OCI-LY7 (cell line): ENCODE data around the gene FBXW7. TPM values are rescaled to one million over a fixed set of nuclear protein-coding genes. Genes with fewer than 3 reads are reported as not detected.
"Not testable (repeated sequence)": the region's sequence is repeated elsewhere in the genome, so short reads cannot be mapped to it uniquely, and the experiment has no call there.

ENCODE experiments used
- BruUV-seq: library from RNA; stranded (reverse); fragments of 400-500 nt; replicated peaks from 2 replicates; lab custom pipeline; 2021; lab: Mats Ljungman, UMichigan
- CTCF ChIA-PET: fragments of 300-600 bp; sonication (Branson Sonifier 250); formaldehyde crosslinking; loops from one replicate; lab custom pipeline; 2022; ENCODE audit warnings: antibody characterized with exemption; ENCODE audit not compliant: unreplicated experiment; lab: Charles Lee
- POLR2A ChIA-PET: fragments of 300-600 bp; sonication (Branson Sonifier 250); formaldehyde crosslinking; loops from one replicate; lab custom pipeline; 2022; ENCODE audit warnings: antibody characterized with exemption; lab: Charles Lee
- DNase-seq: peaks from one replicate; pipeline ENCODE4 v3.0.0-alpha.2; 2015; ENCODE audit warnings: low spot score
- H2AFZ ChIP-seq: fragments of 200-600 bp; sonication (generic), shearing (Covaris generic); 2 replicates; pipeline ENCODE4 v1.6.1; 2014; ENCODE audit warnings: mild to moderate bottlenecking, antibody characterized with exemption, low read length, moderate library complexity
- H3K27ac ChIP-seq: fragments of 200-600 bp; sonication (generic); 2 replicates; pipeline ENCODE4 v1.5.1; 2014; ENCODE audit warnings: mixed run types, low read depth, mild to moderate bottlenecking, moderate library complexity, low read length, inconsistent platforms; ENCODE audit not compliant: poor library complexity, severe bottlenecking
- H3K36me3 ChIP-seq: fragments of 200-600 bp; sonication (generic); 2 replicates; pipeline ENCODE4 v1.6.1; 2014; ENCODE audit warnings: mild to moderate bottlenecking, antibody characterized with exemption, low read length, moderate library complexity, mixed read lengths; ENCODE audit not compliant: insufficient read depth
- H3K4me1 ChIP-seq: fragments of 200-600 bp; sonication (generic); 2 replicates; pipeline ENCODE4 v1.5.1; 2014; ENCODE audit warnings: mild to moderate bottlenecking, low read length; ENCODE audit not compliant: insufficient read depth, poor library complexity, severe bottlenecking
- H3K4me2 ChIP-seq: fragments of 200-600 bp; sonication (generic); 2 replicates; pipeline ENCODE4 v1.6.1; 2014; ENCODE audit warnings: mild to moderate bottlenecking, low read length
- H3K4me3 ChIP-seq: fragments of 200-600 bp; sonication (generic); 2 replicates; pipeline ENCODE4 v1.5.1; 2014; ENCODE audit warnings: mild to moderate bottlenecking, low read depth, low read length; ENCODE audit not compliant: poor library complexity, severe bottlenecking
- H3K79me2 ChIP-seq: fragments of 200-600 bp; sonication (generic); 2 replicates; pipeline ENCODE4 v1.6.1; 2016; ENCODE audit warnings: low read depth, mild to moderate bottlenecking, low read length, moderate library complexity, mixed read lengths; ENCODE audit not compliant: insufficient read depth
- H3K9me2 ChIP-seq: fragments of 200-600 bp; sonication (generic); 2 replicates; pipeline ENCODE4 v1.6.1; 2016; ENCODE audit warnings: mild to moderate bottlenecking, low read length, mixed read lengths; ENCODE audit not compliant: insufficient read depth
- H3K9me3 ChIP-seq: fragments of 200-600 bp; sonication (generic); 2 replicates; pipeline ENCODE4 v1.6.1; 2014; ENCODE audit warnings: mild to moderate bottlenecking, mixed run types, low read length, mixed read lengths
- H4K20me1 ChIP-seq: fragments of 200-600 bp; sonication (generic); 2 replicates; pipeline ENCODE4 v1.6.1; 2014; ENCODE audit warnings: mild to moderate bottlenecking, antibody characterized with exemption, low read length, moderate library complexity, mixed read lengths; ENCODE audit not compliant: insufficient read depth
- CTCF ChIP-seq: fragments of 200-600 bp; sonication (generic); conservative IDR thresholded peaks from 2 replicates; pipeline ENCODE4 v1.5.1; 2014; ENCODE audit warnings: mild to moderate bottlenecking, antibody characterized with exemption, low read length, moderate library complexity, mixed read lengths
- EZH2phosphoT487 ChIP-seq: fragments of 200-600 bp; sonication (generic); IDR thresholded peaks from 2 replicates; pipeline ENCODE4 v1.6.1; 2018; ENCODE audit warnings: low read depth, borderline replicate concordance, mild to moderate bottlenecking, mixed run types, antibody characterized with exemption, low read length, moderate library complexity, mixed read lengths
- intact Hi-C: fragments of 100-400 bp; cut with micrococcal nuclease; formaldehyde crosslinking; loops from one replicate; pipeline ENCODE4 v1.10.0; 2022; ENCODE audit not compliant: unreplicated experiment
- total RNA-seq, 2 experiments: library from RNA; depleted of rRNA in 1 of 2; stranded (reverse); fragments of >200 nt in 1 of 2; shearing (Covaris generic) in 1 of 2; gene quantifications; 2 replicates each; pipeline ENCODE4 v1.2.3, GENCODE V29; 2014 to 2022

Gene FBXW7
- total RNA-seq, 2 experiments from 2014 or later = 58.8 to 102 TPM

GRCh38 chr4:152556834-152557233 lies 20.9 kb upstream of the FBXW7 start:
- H3K9me3 ChIP-seq = no peaks in the 10 kb centered on the region
- peak overlapping the region; percentile 84 for H3K4me2 ChIP-seq
- intact Hi-C loops = no loop called here
- no peaks in the 10 kb centered on the region for H3K79me2 ChIP-seq
- H3K9me2 ChIP-seq = no peaks in the 10 kb centered on the region
- H4K20me1 ChIP-seq = no peaks in the 10 kb centered on the region
- POLR2A ChIA-PET = interaction anchor here (0.6 to 6.9 kb wide), 9 partner anchors 9 to 473 kb away, joined by 3 to 39 read pairs (median 3); no protein-coding TSS in a partner anchor
- peak overlapping the region; percentile 65 for H3K4me3 ChIP-seq
- peak overlapping the region; percentile 99 for H2AFZ ChIP-seq
- TF ChIP-seq EZH2phosphoT487 = no peak
- TF ChIP-seq CTCF = no peak
- peak overlapping the region; percentile 46 for H3K27ac ChIP-seq
- CTCF ChIA-PET = no interaction called here
- H3K4me1 ChIP-seq = peaks cover 59% of the 10 kb centered on the region
- no TSS peak for BruUV-seq
- H3K36me3 ChIP-seq = no peaks in the 10 kb centered on the region
- DNase-seq = no peak

- H3K79me2 ChIP-seq = no peaks in the 10 kb centered on the region
- no peaks in the 10 kb centered on the region for H3K9me2 ChIP-seq
- peak overlapping the region; percentile 46 for H3K27ac ChIP-seq
- peak overlapping the region; percentile 99 for H2AFZ ChIP-seq
- peak; percentile 67 for DNase-seq
- peak overlapping the region; percentile 65 for H3K4me3 ChIP-seq
- intact Hi-C loops = no loop called here
- no peaks in the 10 kb centered on the region for H3K9me3 ChIP-seq
- ChIA-PET POLR2A (interaction anchor here (0.6 to 7.7 kb wide), 13 partner anchors 10 to 473 kb away, joined by 3 to 91 read pairs (median 4); partner anchors contain the start of gene FBXW7), CTCF (interaction anchor here (0.5 kb wide), 1 partner anchor 72 kb away, joined by 3 read pairs; no protein-coding TSS in a partner anchor)
- H3K36me3 ChIP-seq = no peaks in the 10 kb centered on the region
- no peak for TF ChIP-seq EZH2phosphoT487
- TF ChIP-seq CTCF = no peak
- peaks cover 65% of the 10 kb centered on the region for H3K4me1 ChIP-seq
- no peaks in the 10 kb centered on the region for H4K20me1 ChIP-seq
- BruUV-seq = no TSS peak
- H3K4me2 ChIP-seq = peak overlapping the region; percentile 84
Measured at GRCh38 chr4:152556283-152556682, 20.4 kb upstream of the FBXW7 start.

DNA sequence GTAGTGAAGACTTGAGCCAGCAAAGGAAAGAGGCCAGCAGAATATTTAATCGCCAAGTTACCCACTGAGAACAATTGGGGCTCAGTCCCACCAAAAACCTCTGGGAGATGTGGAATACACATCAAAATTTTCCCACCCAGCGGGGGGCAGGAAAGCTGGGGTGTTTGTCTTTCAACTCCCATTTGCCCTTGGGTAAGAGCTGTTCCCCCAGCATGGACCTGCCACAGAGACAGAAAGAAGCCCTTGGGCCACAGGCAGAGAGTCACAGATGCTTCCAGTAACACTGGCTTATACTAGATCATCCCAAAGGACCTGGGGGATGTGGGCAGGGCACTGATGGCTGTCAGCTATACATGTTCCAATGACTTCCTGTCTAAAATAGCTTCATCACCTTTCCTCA lies 18.9 kb upstream of the FBXW7 start:
- ChIA-PET POLR2A (interaction anchor here (0.7 to 7.7 kb wide), 13 partner anchors 8 to 167 kb away, joined by 3 to 91 read pairs (median 8); partner anchors contain the start of gene FBXW7), CTCF (no interaction called here)
- H3K4me3 ChIP-seq = no peak overlapping the region
- no peaks in the 10 kb centered on the region for H3K79me2 ChIP-seq
- intact Hi-C loops = loop anchor here (5.0 kb wide), 3 partner anchors 88 to 113 kb away; no protein-coding TSS in a partner anchor
- H3K27ac ChIP-seq = peak overlapping the region; percentile 53
- peak overlapping the region; percentile 89 for H2AFZ ChIP-seq
- H3K4me1 ChIP-seq = peaks cover 75% of the 10 kb centered on the region
- H3K9me2 ChIP-seq = no peaks in the 10 kb centered on the region
- H3K4me2 ChIP-seq = peak overlapping the region; percentile 65
- no peaks in the 10 kb centered on the region for H3K36me3 ChIP-seq
- no peaks in the 10 kb centered on the region for H3K9me3 ChIP-seq
- TF ChIP-seq CTCF = no peak
- TF ChIP-seq EZH2phosphoT487 = no peak
- H4K20me1 ChIP-seq = no peaks in the 10 kb centered on the region
- BruUV-seq = no TSS peak
- DNase-seq = no peak

- H3K36me3 ChIP-seq, H3K4me3 ChIP-seq, BruUV-seq, H3K9me3 ChIP-seq, H3K27ac ChIP-seq, H3K79me2 ChIP-seq, CTCF ChIA-PET, H4K20me1 ChIP-seq, DNase-seq, H3K9me2 ChIP-seq: not testable (repeated sequence)
- peak overlapping the region; percentile 65 for H3K4me2 ChIP-seq
- H3K4me1 ChIP-seq = peaks cover 55% of the 10 kb centered on the region
- POLR2A ChIA-PET = interaction anchor here (0.9 to 7.7 kb wide), 8 partner anchors 10 to 93 kb away, joined by 3 to 91 read pairs (median 6); partner anchors contain the start of gene FBXW7
- intact Hi-C loops = loop anchor here (5.0 kb wide), 3 partner anchors 88 to 117 kb away; no protein-coding TSS in a partner anchor
- H2AFZ ChIP-seq = peak overlapping the region; percentile 57; the same call in 1 of the 2 replicates
Measured at GRCh38 chr4:152550687-152551086, 14.8 kb upstream of the FBXW7 start.
